Measurements from ENCODE around the gene ASPRV1.

DNA sequence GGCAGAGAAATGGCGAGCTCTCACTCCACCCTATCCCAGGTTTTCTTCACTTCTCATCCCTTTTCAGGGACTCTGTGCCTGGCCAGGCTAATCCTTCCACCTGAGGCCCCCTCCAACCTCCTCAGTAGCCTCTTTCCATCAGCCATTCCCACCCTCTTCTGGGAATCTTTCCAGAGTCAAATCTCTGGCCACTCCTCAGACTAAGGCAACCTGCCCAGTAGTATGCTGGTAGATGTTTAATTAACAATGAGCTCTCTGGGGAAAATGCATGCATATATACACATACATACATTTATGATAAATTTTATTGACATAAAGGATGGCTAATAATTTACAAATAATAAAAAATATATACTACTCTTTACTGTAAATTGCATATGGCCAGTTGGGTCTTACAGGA lies 11.4 kb upstream of the ASPRV1 start:
- TF ChIP-seq, protein P1, sequence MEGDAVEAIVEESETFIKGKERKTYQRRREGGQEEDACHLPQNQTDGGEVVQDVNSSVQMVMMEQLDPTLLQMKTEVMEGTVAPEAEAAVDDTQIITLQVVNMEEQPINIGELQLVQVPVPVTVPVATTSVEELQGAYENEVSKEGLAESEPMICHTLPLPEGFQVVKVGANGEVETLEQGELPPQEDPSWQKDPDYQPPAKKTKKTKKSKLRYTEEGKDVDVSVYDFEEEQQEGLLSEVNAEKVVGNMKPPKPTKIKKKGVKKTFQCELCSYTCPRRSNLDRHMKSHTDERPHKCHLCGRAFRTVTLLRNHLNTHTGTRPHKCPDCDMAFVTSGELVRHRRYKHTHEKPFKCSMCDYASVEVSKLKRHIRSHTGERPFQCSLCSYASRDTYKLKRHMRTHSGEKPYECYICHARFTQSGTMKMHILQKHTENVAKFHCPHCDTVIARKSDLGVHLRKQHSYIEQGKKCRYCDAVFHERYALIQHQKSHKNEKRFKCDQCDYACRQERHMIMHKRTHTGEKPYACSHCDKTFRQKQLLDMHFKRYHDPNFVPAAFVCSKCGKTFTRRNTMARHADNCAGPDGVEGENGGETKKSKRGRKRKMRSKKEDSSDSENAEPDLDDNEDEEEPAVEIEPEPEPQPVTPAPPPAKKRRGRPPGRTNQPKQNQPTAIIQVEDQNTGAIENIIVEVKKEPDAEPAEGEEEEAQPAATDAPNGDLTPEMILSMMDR (IDR thresholded peaks at IDR 0.05): no peak
- no peak for TF ChIP-seq JUND (IDR thresholded peaks at IDR 0.05)
- no peak for TF ChIP-seq RFX5 (IDR thresholded peaks at IDR 0.05; ENCODE audit: low read length)
